ENCODE results near the gene AKAP6.

The AKAP6 gene

GRCh38 chr14:32654106-32654505, 325.0 kb downstream of the AKAP6 start:
- H3K4me3 ChIP-seq (ENCODE audit: low read depth, low read length), result no peak overlapping the region
- DNase-seq (ENCODE audit: low read depth), result no peak
- TF ChIP-seq CTCF (IDR thresholded peaks at IDR 0.05; ENCODE audit: control insufficient read depth, extremely low read depth, insufficient read depth), result no peak

- no peak for TF ChIP-seq CTCF (IDR thresholded peaks at IDR 0.05; ENCODE audit: control insufficient read depth, extremely low read depth, insufficient read depth)
- DNase-seq (ENCODE audit: low read depth), result no peak
- H3K4me3 ChIP-seq (ENCODE audit: low read depth, low read length), result no peak overlapping the region
Observed at GRCh38 chr14:32656601-32657000, 327.5 kb downstream of the AKAP6 start.

GRCh38 chr14:32657081-32657480, 328.0 kb downstream of the AKAP6 start:
- no peak for DNase-seq (ENCODE audit: low read depth)
- no peak for TF ChIP-seq CTCF (IDR thresholded peaks at IDR 0.05; ENCODE audit: control insufficient read depth, extremely low read depth, insufficient read depth)
- H3K4me3 ChIP-seq (ENCODE audit: low read depth, low read length), result no peak overlapping the region

GRCh38 chr14:32661216-32661615, 332.1 kb downstream of the AKAP6 start:
- no peak for DNase-seq (ENCODE audit: low read depth)
- H3K4me3 ChIP-seq (ENCODE audit: low read depth, low read length), result no peak overlapping the region
- TF ChIP-seq CTCF (IDR thresholded peaks at IDR 0.05; ENCODE audit: control insufficient read depth, extremely low read depth, insufficient read depth), result no peak

GRCh38 chr14:32662211-32662610, 333.1 kb downstream of the AKAP6 start:
- TF ChIP-seq CTCF (IDR thresholded peaks at IDR 0.05; ENCODE audit: control insufficient read depth, extremely low read depth, insufficient read depth), result no peak
- DNase-seq (ENCODE audit: low read depth), result no peak
- no peak overlapping the region for H3K4me3 ChIP-seq (ENCODE audit: low read depth, low read length)

- no peak for TF ChIP-seq CTCF (IDR thresholded peaks at IDR 0.05; ENCODE audit: control insufficient read depth, extremely low read depth, insufficient read depth)
- no peak overlapping the region for H3K4me3 ChIP-seq (ENCODE audit: low read depth, low read length)
- no peak for DNase-seq (ENCODE audit: low read depth)
Observed at GRCh38 chr14:32666308-32666707, 337.2 kb downstream of the AKAP6 start.

- no peak for TF ChIP-seq CTCF (IDR thresholded peaks at IDR 0.05; ENCODE audit: control insufficient read depth, extremely low read depth, insufficient read depth)
- no peak for DNase-seq (ENCODE audit: low read depth)
Observed at GRCh38 chr14:32667287-32667686, 338.2 kb downstream of the AKAP6 start.

More at GRCh38 chr14:32667287-32667686, 338.2 kb downstream of the AKAP6 start:
- H3K4me3 ChIP-seq (ENCODE audit: low read depth, low read length), result no peak overlapping the region
